Subcutaneous abdominal adipose tissue (tissue), 5 donors: ENCODE data around the gene AGT.

Source experiments
- H3K27ac ChIP-seq: one replicate; pipeline ENCODE4 v1.7.0; 2013; ENCODE audit warnings: low read depth, mild to moderate bottlenecking, inconsistent platforms, low read length, moderate library complexity
- H3K27me3 ChIP-seq, 5 donors: one replicate each; pipeline ENCODE4 v1.7.0; 2013; ENCODE audit warnings: low read length in 5 of 5, inconsistent platforms in 1 of 5; ENCODE audit not compliant: control insufficient read depth in 5 of 5, insufficient read depth in 4 of 5
- H3K36me3 ChIP-seq, 5 donors: one replicate each; pipeline ENCODE4 v1.7.0; 2013; ENCODE audit warnings: low read length in 5 of 5; ENCODE audit not compliant: control insufficient read depth in 5 of 5, insufficient read depth in 5 of 5
- H3K4me1 ChIP-seq, 5 donors: one replicate each; pipeline ENCODE4 v1.7.0; 2013; ENCODE audit warnings: low read length in 5 of 5, mild to moderate bottlenecking in 3 of 5, moderate library complexity in 1 of 5; ENCODE audit not compliant: control insufficient read depth in 5 of 5, insufficient read depth in 5 of 5
- H3K4me3 ChIP-seq, 5 donors: one replicate each; pipeline ENCODE4 v1.7.0; 2013; ENCODE audit warnings: low read length in 5 of 5, low read depth in 1 of 5
- H3K9ac ChIP-seq, 5 donors: one replicate each; pipeline ENCODE4 v1.7.0; 2013; ENCODE audit warnings: low read length in 5 of 5, mild to moderate bottlenecking in 4 of 5, moderate library complexity in 3 of 5
- H3K9me3 ChIP-seq, 5 donors: one replicate each; pipeline ENCODE4 v1.7.0; 2013; ENCODE audit warnings: low read length in 5 of 5; ENCODE audit not compliant: control insufficient read depth in 5 of 5
- donor health status: healthy.
- donor health status: healthy.
- donor health status: healthy.
- donor health status: healthy.
- donor health status: healthy.

The AGT gene

GRCh38 chr1:230708631-230709580 is 5.0 kb downstream of the AGT start:
- Histone ChIP-seq H3K9me3 (no peaks in the 10 kb centered on the region), H3K9ac (no peak overlapping the region), H3K27ac (no peak overlapping the region), H3K4me3 (no peak overlapping the region), H3K27me3 (peaks cover 0 to 4% (median 0%) of the 10 kb centered on the region in 5 donors), H3K36me3 (no peaks in the 10 kb centered on the region), H3K4me1 (peaks cover 2 to 31% (median 21%) of the 10 kb centered on the region in 5 donors)

GRCh38 chr1:230707732-230708630 is 5.9 kb downstream of the AGT start:
- Histone ChIP-seq H3K9ac (no peak overlapping the region), H3K27ac (no peak overlapping the region), H3K9me3 (no peaks in the 10 kb centered on the region), H3K36me3 (no peaks in the 10 kb centered on the region), H3K27me3 (peaks cover 0 to 6% (median 0%) of the 10 kb centered on the region in 5 donors), H3K4me1 (peaks cover 0 to 22% (median 15%) of the 10 kb centered on the region in 5 donors), H3K4me3 (no peak overlapping the region)

GRCh38 chr1:230706887-230707731 is 6.8 kb downstream of the AGT start:
- H3K4me1 ChIP-seq: peaks cover 0 to 21% (median 15%) of the 10 kb centered on the region in 5 donors
- no peak overlapping the region for H3K9ac ChIP-seq
- H3K27ac ChIP-seq: no peak overlapping the region
- no peaks in the 10 kb centered on the region for H3K9me3 ChIP-seq
- H3K36me3 ChIP-seq: no peaks in the 10 kb centered on the region
- peaks cover 0 to 6% (median 0%) of the 10 kb centered on the region in 5 donors for H3K27me3 ChIP-seq
- H3K4me3 ChIP-seq: no peak overlapping the region

GRCh38 chr1:230706020-230706699 is 7.8 kb downstream of the AGT start:
- Histone ChIP-seq H3K27ac (no peak overlapping the region), H3K9me3 (no peaks in the 10 kb centered on the region), H3K4me3 (no peak overlapping the region), H3K9ac (no peak overlapping the region), H3K27me3 (peaks cover 0 to 6% (median 0%) of the 10 kb centered on the region in 5 donors), H3K4me1 (peaks cover 0 to 21% (median 15%) of the 10 kb centered on the region in 5 donors), H3K36me3 (no peaks in the 10 kb centered on the region)

GRCh38 chr1:230705289-230706019 is 8.5 kb downstream of the AGT start:
- H3K4me1 ChIP-seq: peaks cover 0 to 21% (median 15%) of the 10 kb centered on the region in 5 donors
- H3K27ac ChIP-seq: no peak overlapping the region
- no peaks in the 10 kb centered on the region for H3K9me3 ChIP-seq
- no peaks in the 10 kb centered on the region for H3K36me3 ChIP-seq
- no peak overlapping the region for H3K9ac ChIP-seq
- peaks cover 0 to 6% (median 0%) of the 10 kb centered on the region in 5 donors for H3K27me3 ChIP-seq
- H3K4me3 ChIP-seq: no peak overlapping the region

- H3K4me3 ChIP-seq: no peak overlapping the region
- peaks cover 0 to 21% (median 15%) of the 10 kb centered on the region in 5 donors for H3K4me1 ChIP-seq
- peaks cover 0 to 6% (median 0%) of the 10 kb centered on the region in 5 donors for H3K27me3 ChIP-seq
- H3K9me3 ChIP-seq: no peaks in the 10 kb centered on the region
- H3K9ac ChIP-seq: no peak overlapping the region
- H3K36me3 ChIP-seq: no peaks in the 10 kb centered on the region
- H3K27ac ChIP-seq: no peak overlapping the region
Observed at GRCh38 chr1:230704830-230705229, 9.1 kb downstream of the AGT start.

- H3K27ac ChIP-seq: no peak overlapping the region
- no peaks in the 10 kb centered on the region for H3K36me3 ChIP-seq
- peaks cover 0 to 6% (median 0%) of the 10 kb centered on the region in 5 donors for H3K27me3 ChIP-seq
- no peaks in the 10 kb centered on the region for H3K9me3 ChIP-seq
- no peak overlapping the region for H3K4me3 ChIP-seq
- H3K9ac ChIP-seq: no peak overlapping the region
- peaks cover 0 to 19% (median 13%) of the 10 kb centered on the region in 5 donors for H3K4me1 ChIP-seq
Observed at GRCh38 chr1:230703679-230704385, 10.1 kb downstream of the AGT start.

GRCh38 chr1:230702934-230703678 is 10.8 kb downstream of the AGT start:
- peaks cover 0 to 12% (median 7%) of the 10 kb centered on the region in 5 donors for H3K4me1 ChIP-seq
- H3K9ac ChIP-seq: no peak overlapping the region
- no peaks in the 10 kb centered on the region for H3K9me3 ChIP-seq
- H3K36me3 ChIP-seq: no peaks in the 10 kb centered on the region
- peaks cover 0 to 6% (median 0%) of the 10 kb centered on the region in 5 donors for H3K27me3 ChIP-seq
- no peak overlapping the region for H3K4me3 ChIP-seq
- no peak overlapping the region for H3K27ac ChIP-seq
